Tibial nerve (tissue), 4 donors: ENCODE measurements around the gene RARA. TPM values are rescaled to one million over a fixed set of nuclear protein-coding genes. Genes with fewer than 3 reads are reported as not detected.

Experiments
- DNase-seq, 2 donors: peaks; one replicate each; pipeline ENCODE4 v3.0.0-alpha.2; 2019; ENCODE audit warnings: low spot score in 2 of 2
- H3K27ac ChIP-seq, 4 donors: fragments of 200-600 bp; sonication (generic) in 3 of 4; one replicate each; pipeline ENCODE4 v1.5.1; 2017 to 2019; ENCODE audit warnings: mild to moderate bottlenecking in 1 of 4
- H3K27me3 ChIP-seq, 2 donors: fragments of 200-600 bp; sonication (generic) in 1 of 2; one replicate each; pipeline versions ENCODE4 v1.5.1 to v1.6.0; 2017 to 2019
- H3K36me3 ChIP-seq, 3 donors: fragments of 200-600 bp; sonication (generic); one replicate each; pipeline ENCODE4 v1.5.1; 2018 to 2019
- H3K4me1 ChIP-seq, 4 donors: fragments of 200-600 bp; sonication (generic) in 3 of 4; one replicate each; pipeline ENCODE4 v1.5.1; 2017 to 2019
- H3K4me3 ChIP-seq, 4 donors: fragments of 200-600 bp; sonication (generic) in 3 of 4; one replicate each; pipeline ENCODE4 v1.5.1; 2017 to 2019; ENCODE audit warnings: mild to moderate bottlenecking in 1 of 4, moderate library complexity in 1 of 4
- H3K9me3 ChIP-seq, 4 donors: fragments of 200-600 bp; sonication (generic) in 3 of 4; one replicate each; pipeline ENCODE4 v1.5.1; 2017 to 2019
- EP300 ChIP-seq, 2 donors: sonication (generic); formaldehyde crosslinking; IDR thresholded peaks; one replicate each; pipeline ENCODE4 v1.6.1; 2017; ENCODE audit warnings: antibody characterized with exemption in 2 of 2, mild to moderate bottlenecking in 1 of 2
- POLR2A ChIP-seq, 2 donors: fragments of 450-650 bp; IDR thresholded peaks; one replicate each; pipeline ENCODE4 v1.6.1; 2017; ENCODE audit warnings: antibody characterized with exemption in 2 of 2, mild to moderate bottlenecking in 2 of 2, moderate library complexity in 2 of 2
- WGBS, 2 donors: methylation state at CpG; one replicate each; pipeline ENCODE4 v1.1.5; 2018; 5-methylcytosine and 5-hydroxymethylcytosine counted together
- total RNA-seq, 4 donors: library from RNA; depleted of rRNA; stranded (reverse); fragments of >200 nt; gene quantifications; one replicate each; pipeline ENCODE4 v1.1.0, GENCODE V29; 2016
- TF ChIP-seq, protein P1 (sequence below), 5 experiments: fragments of 200-600 bp in 3 of 5; fragments of 450-650 bp in 2 of 5; sonication (generic) in 3 of 5; IDR thresholded peaks; one replicate each; pipeline ENCODE4 v1.5.1; 2016 to 2019; ENCODE audit warnings: antibody characterized with exemption in 5 of 5, mild to moderate bottlenecking in 3 of 5, moderate library complexity in 2 of 5

The RARA gene
- total RNA-seq, 4 donors from 2014 or later, result 28.9 to 58.2 (median 46.4) TPM

DNA sequence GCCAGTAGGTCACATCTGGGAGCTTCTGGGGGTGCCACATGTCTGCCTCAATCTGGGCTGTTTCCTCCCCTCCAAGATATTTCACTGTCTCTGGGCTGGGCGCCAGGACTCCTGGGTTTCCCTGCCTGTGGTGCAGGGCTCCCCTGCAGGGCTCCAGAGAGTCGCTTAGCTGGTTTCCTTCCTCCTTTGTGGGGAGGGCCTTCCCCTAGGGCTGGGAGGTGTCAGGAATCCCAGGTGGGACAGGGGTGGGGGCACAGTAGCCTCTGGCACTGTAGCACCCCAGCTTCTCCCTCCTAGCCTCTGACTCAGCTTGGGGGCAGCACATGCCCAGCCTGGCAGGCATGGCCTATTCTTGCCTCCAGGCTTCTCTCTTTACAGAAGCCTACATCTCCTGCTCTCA, 2.6 kb downstream of the RARA start:
- TF ChIP-seq POLR2A (IDR thresholded peaks at IDR 0.05), result no peak
- TF ChIP-seq EP300 (IDR thresholded peaks at IDR 0.05), result no peak
- TF ChIP-seq, protein P1, sequence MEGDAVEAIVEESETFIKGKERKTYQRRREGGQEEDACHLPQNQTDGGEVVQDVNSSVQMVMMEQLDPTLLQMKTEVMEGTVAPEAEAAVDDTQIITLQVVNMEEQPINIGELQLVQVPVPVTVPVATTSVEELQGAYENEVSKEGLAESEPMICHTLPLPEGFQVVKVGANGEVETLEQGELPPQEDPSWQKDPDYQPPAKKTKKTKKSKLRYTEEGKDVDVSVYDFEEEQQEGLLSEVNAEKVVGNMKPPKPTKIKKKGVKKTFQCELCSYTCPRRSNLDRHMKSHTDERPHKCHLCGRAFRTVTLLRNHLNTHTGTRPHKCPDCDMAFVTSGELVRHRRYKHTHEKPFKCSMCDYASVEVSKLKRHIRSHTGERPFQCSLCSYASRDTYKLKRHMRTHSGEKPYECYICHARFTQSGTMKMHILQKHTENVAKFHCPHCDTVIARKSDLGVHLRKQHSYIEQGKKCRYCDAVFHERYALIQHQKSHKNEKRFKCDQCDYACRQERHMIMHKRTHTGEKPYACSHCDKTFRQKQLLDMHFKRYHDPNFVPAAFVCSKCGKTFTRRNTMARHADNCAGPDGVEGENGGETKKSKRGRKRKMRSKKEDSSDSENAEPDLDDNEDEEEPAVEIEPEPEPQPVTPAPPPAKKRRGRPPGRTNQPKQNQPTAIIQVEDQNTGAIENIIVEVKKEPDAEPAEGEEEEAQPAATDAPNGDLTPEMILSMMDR (IDR thresholded peaks at IDR 0.05), result no peak
- H3K27me3 ChIP-seq, result no peaks in the 10 kb centered on the region
- H3K9me3 ChIP-seq, result no peaks in the 10 kb centered on the region
- no peak overlapping the region for H3K4me3 ChIP-seq
- peak overlapping the region in 3 of 4 donors; percentile 1 to 87 (median 76) for H3K27ac ChIP-seq
- WGBS, 2 donors, result 22 to 26% methylated on average over 2 of the region's 2 CpGs
- H3K36me3 ChIP-seq, result no peaks in the 10 kb centered on the region
- DNase-seq, result peak in 1 of 2 donors; percentile 33
- H3K4me1 ChIP-seq, result peaks cover 0 to 100% (median 81%) of the 10 kb centered on the region in 4 donors

GRCh38 chr17:40312131-40312731, 3.3 kb downstream of the RARA start:
- H3K27me3 ChIP-seq, result no peaks in the 10 kb centered on the region
- WGBS, 2 donors, result 19 to 23% methylated on average over 7 of the region's 7 CpGs
- peaks cover 0 to 100% (median 81%) of the 10 kb centered on the region in 4 donors for H3K4me1 ChIP-seq
- TF ChIP-seq EP300 (IDR thresholded peaks at IDR 0.05) (no peak), POLR2A (IDR thresholded peaks at IDR 0.05) (no peak)
- TF ChIP-seq, protein P1 (IDR thresholded peaks at IDR 0.05), result no peak
- H3K27ac ChIP-seq, result peak overlapping the region in 3 of 4 donors; percentile 23 to 87 (median 76)
- peak in 1 of 2 donors; percentile 12 for DNase-seq
- no peak overlapping the region for H3K4me3 ChIP-seq
- H3K36me3 ChIP-seq, result no peaks in the 10 kb centered on the region
- H3K9me3 ChIP-seq, result no peaks in the 10 kb centered on the region

DNA sequence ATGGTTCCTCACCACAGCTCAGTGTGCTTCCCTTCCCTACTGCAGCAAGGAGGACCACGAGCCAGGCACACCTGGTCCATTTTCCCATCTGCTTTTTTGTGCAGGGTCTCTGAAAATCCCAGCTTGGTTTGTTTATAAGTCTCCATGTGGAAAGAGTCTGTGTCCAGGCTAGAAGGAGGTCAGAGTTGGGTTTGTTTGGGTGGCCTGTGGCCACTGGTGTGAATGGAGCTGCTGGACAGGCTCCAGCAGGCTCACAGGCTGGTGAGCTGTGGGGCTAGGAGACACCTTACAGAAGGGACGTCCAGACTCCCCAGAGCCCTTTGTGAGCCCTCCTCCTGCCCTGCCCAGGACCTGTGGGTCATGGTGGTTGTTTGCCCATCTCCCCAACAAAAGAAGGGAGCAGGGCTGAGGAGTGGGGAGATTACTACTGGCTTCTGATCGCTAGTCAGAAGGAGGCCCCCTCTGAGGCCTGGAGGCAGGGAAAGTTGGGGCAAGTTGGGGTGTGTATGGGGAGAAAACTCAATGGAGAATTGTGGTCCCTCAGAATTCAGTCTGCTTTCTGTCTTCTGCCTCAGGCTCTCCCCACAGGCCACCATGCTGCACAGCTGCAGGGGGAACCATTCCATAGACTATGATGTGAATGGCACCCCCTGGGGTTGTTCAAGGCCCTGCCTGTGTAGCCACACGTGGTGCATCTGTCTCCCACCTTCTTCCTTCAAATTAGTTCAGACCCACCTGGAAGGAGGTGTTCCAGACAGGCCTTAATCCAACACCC, 4.1 kb downstream of the RARA start:
- no peaks in the 10 kb centered on the region for H3K27me3 ChIP-seq
- WGBS, 2 donors, result 45 to 50% methylated on average over 3 to 4 of the region's 4 CpGs
- DNase-seq, result peak in 1 of 2 donors; percentile 11
- peaks cover 0 to 99% (median 79%) of the 10 kb centered on the region in 4 donors for H3K4me1 ChIP-seq
- TF ChIP-seq EP300 (IDR thresholded peaks at IDR 0.05) (no peak), POLR2A (IDR thresholded peaks at IDR 0.05) (no peak)
- TF ChIP-seq, protein P1 (IDR thresholded peaks at IDR 0.05), result no peak
- H3K9me3 ChIP-seq, result no peaks in the 10 kb centered on the region
- H3K27ac ChIP-seq, result peak overlapping the region in 2 of 4 donors; percentile 76 to 87
- no peak overlapping the region for H3K4me3 ChIP-seq
- H3K36me3 ChIP-seq, result no peaks in the 10 kb centered on the region

- Histone ChIP-seq H3K9me3 (no peaks in the 10 kb centered on the region), H3K27me3 (no peaks in the 10 kb centered on the region), H3K27ac (peak overlapping the region in 2 of 4 donors; percentile 76 to 87), H3K4me1 (peaks cover 0 to 94% (median 74%) of the 10 kb centered on the region in 4 donors), H3K4me3 (no peak overlapping the region), H3K36me3 (no peaks in the 10 kb centered on the region)
- DNase-seq, result no peak
- 60 to 65% methylated on average over 7 of the region's 7 CpGs for WGBS, 2 donors
- TF ChIP-seq, protein P1 (IDR thresholded peaks at IDR 0.05), result no peak
- TF ChIP-seq EP300 (IDR thresholded peaks at IDR 0.05) (no peak), POLR2A (IDR thresholded peaks at IDR 0.05) (no peak)
These were observed 4.9 kb downstream of the RARA start for GRCh38 chr17:40313668-40314583.
